Upper lobe of left lung (tissue), 4 donors: ENCODE data around the gene EPHA4.

ENCODE experiments used
- POLR2A ChIP-seq, 4 donors: fragments of 450-650 bp; IDR thresholded peaks; one replicate each; pipeline ENCODE4 v1.5.1; 2016 to 2017; ENCODE audit warnings: antibody characterized with exemption in 4 of 4, mild to moderate bottlenecking in 2 of 4
- POLR2AphosphoS5 ChIP-seq, 2 donors: sonication (generic); formaldehyde crosslinking; IDR thresholded peaks; one replicate each; pipeline ENCODE4 v1.5.1; 2017; ENCODE audit warnings: antibody characterized with exemption in 2 of 2
- TF ChIP-seq, protein P1 (sequence below), 6 experiments: fragments of 450-650 bp in 4 of 6; fragments of 200-600 bp in 2 of 6; sonication (generic) in 2 of 6; IDR thresholded peaks; one replicate each; pipeline ENCODE4 v1.5.1; 2016 to 2019; ENCODE audit warnings: antibody characterized with exemption in 6 of 6

DNA sequence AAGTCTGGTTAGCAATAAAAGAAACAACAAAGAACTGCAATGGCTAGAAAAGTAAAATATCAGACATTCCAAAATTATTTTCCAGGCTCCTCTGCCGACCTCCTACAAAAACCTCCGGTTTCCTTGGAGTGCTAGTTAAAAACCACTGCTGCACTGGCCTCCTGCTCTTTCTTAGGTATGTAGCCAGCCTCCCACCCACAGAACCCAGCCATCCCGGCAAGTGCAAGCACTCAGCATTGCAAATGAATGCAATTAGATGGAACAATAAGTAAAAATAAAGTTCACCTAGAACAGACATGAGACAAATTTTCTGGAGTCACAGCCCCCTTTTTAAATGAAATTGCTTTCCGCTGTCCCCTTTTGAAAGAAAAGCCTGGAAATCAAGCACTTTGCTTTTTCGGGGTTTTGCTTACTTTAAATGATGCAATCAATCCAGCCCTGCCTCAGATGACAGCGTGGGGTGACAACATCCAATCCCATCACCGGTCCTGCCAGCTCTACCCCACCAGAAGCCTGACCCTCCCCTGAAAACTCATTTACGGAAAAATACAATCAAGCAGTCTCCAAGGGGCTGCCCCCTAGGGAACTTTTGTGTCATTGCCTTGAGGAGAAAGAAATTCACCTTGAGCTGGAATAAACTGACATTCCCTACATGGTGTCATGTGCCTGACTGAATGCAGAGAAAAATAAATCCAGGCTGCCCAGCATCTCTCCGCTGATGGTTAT, 199.8 kb downstream of the EPHA4 start:
- TF ChIP-seq, protein P1, sequence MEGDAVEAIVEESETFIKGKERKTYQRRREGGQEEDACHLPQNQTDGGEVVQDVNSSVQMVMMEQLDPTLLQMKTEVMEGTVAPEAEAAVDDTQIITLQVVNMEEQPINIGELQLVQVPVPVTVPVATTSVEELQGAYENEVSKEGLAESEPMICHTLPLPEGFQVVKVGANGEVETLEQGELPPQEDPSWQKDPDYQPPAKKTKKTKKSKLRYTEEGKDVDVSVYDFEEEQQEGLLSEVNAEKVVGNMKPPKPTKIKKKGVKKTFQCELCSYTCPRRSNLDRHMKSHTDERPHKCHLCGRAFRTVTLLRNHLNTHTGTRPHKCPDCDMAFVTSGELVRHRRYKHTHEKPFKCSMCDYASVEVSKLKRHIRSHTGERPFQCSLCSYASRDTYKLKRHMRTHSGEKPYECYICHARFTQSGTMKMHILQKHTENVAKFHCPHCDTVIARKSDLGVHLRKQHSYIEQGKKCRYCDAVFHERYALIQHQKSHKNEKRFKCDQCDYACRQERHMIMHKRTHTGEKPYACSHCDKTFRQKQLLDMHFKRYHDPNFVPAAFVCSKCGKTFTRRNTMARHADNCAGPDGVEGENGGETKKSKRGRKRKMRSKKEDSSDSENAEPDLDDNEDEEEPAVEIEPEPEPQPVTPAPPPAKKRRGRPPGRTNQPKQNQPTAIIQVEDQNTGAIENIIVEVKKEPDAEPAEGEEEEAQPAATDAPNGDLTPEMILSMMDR (IDR thresholded peaks at IDR 0.05), result no peak
- TF ChIP-seq POLR2AphosphoS5 (IDR thresholded peaks at IDR 0.05), result no peak
- TF ChIP-seq POLR2A (IDR thresholded peaks at IDR 0.05), result no peak
